ENCODE measurements around the gene CSNK1A1.
A peak's percentile ranks its signal among the peaks of the same experiment; 100 is the strongest.
"Not testable (repeated sequence)": the region's sequence is repeated elsewhere in the genome, so short reads cannot be mapped to it uniquely, and the experiment has no call there.

Gene CSNK1A1

GRCh38 chr5:149584121-149584520 lies 32.9 kb upstream of the CSNK1A1 start:
- H3K9me3 ChIP-seq (ENCODE audit: low read length) = no peaks in the 10 kb centered on the region
- no peaks in the 10 kb centered on the region for H3K27me3 ChIP-seq (ENCODE audit: insufficient read depth, low read length)
- peaks cover 8% of the 10 kb centered on the region for H3K4me1 ChIP-seq (ENCODE audit: insufficient read depth, low read length)
- no peaks in the 10 kb centered on the region for H3K36me3 ChIP-seq (ENCODE audit: insufficient read depth, low read length)
- H3K4me3 ChIP-seq (ENCODE audit: low read length) = no peak overlapping the region
- no peak overlapping the region for H2AFZ ChIP-seq (ENCODE audit: low read depth, low read length)

DNA sequence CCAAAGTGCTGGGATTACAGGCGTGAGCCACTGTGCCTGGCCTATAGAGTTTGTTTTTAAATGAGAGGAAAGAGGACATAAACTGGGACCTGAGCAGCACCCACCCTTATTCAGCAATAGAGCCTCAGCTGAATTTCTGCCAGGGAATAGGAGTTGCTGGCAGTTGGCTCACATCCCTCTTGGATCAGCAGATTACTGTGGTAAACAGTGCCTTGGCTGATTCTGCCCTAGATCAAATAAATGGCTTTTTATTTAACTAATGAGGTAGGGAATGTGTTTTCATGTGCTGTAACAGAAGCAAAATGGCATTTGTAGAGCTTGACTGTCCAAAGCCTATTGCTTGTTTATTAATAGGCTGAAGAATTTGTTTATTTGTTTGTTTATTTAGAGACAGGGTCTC lies 32.2 kb upstream of the CSNK1A1 start:
- H3K4me1 ChIP-seq (ENCODE audit: insufficient read depth, low read length) = peaks cover 8% of the 10 kb centered on the region
- H3K36me3 ChIP-seq (ENCODE audit: insufficient read depth, low read length) = no peaks in the 10 kb centered on the region
- H3K9me3 ChIP-seq (ENCODE audit: low read length) = no peaks in the 10 kb centered on the region
- no peaks in the 10 kb centered on the region for H3K27me3 ChIP-seq (ENCODE audit: insufficient read depth, low read length)
- H2AFZ ChIP-seq (ENCODE audit: low read depth, low read length) = no peak overlapping the region
- no peak overlapping the region for H3K4me3 ChIP-seq (ENCODE audit: low read length)

- Histone ChIP-seq H3K4me3 (ENCODE audit: low read length) (peak overlapping the region; percentile 41), H3K4me1 (ENCODE audit: insufficient read depth, low read length) (peaks cover 8% of the 10 kb centered on the region), H3K27me3 (ENCODE audit: insufficient read depth, low read length) (no peaks in the 10 kb centered on the region), H3K36me3 (ENCODE audit: insufficient read depth, low read length) (no peaks in the 10 kb centered on the region), H3K9me3 (ENCODE audit: low read length) (no peaks in the 10 kb centered on the region), H2AFZ (ENCODE audit: low read depth, low read length) (peak overlapping the region; percentile 50)
Observed at GRCh38 chr5:149581931-149582768, 30.9 kb upstream of the CSNK1A1 start.

DNA sequence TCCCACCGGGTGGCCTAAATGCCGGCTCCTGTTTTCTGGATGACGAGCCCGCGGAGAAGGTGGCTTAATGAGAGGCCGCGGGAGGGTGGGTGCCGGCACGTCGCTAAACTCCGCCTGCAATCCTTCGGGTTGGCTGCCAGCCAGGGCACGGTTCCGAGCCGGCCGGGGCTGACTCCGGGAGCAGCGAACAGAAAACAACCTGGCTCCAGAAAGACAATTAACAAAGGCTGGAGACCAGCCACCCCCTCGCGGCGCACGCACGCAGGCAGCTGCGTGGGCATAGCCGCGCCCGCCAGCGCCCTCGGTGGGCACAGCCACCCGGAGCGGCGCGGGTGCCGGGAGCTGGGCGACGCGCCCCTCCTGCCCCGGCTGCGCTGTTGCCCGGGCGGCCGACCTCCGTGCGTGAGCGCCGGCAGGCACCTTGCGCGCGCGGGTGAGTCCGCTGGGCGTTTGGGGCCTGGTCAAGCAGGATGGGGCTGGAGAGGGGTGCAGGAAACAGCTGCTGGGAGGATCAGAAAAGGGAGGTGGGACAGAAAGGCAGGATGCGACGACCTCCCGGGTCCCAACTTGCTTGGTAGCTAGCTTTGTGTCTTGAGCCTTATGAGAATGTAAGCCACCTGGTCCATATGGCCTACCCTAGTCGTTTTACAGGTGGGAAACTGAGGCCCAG lies 30.1 kb upstream of the CSNK1A1 start, which contains the start of gene ARHGEF37:
TSS of gene ARHGEF37 (plus strand) at position 307 of the 670 bp plus-strand sequence. CDS start 16,272 bp downstream, outside the sequence.
- Histone ChIP-seq H3K4me1 (ENCODE audit: insufficient read depth, low read length) (peaks cover 8% of the 10 kb centered on the region), H3K27me3 (ENCODE audit: insufficient read depth, low read length) (no peaks in the 10 kb centered on the region), H2AFZ (ENCODE audit: low read depth, low read length) (peak within 1 kb of the TSS; percentile 76), H3K9me3 (ENCODE audit: low read length) (no peaks in the 10 kb centered on the region), H3K36me3 (ENCODE audit: insufficient read depth, low read length) (no peaks in the 10 kb centered on the region), H3K4me3 (ENCODE audit: low read length) (peak within 1 kb of the TSS; percentile 41)

DNA sequence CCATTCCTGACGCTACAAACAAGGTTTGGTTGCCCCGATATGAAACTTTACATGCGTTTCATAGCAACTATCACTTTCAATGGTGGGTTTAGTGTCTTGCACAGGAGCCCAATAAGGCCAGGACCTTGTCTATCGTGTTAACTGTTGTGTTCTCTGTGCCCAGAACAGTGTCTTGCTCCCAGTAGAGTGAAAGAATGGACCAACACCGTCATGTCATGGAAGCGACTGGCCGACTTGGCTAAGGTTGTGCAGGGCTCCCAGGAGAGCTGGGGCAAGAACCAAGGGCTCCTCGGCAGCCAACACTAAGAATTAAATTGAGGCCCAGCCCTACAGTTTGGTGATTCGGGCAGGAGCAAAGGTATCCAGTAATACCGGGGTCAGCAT lies 29.6 kb upstream of the CSNK1A1 start:
- Histone ChIP-seq H3K4me1 (ENCODE audit: insufficient read depth, low read length) (peaks cover 8% of the 10 kb centered on the region), H3K27me3 (ENCODE audit: insufficient read depth, low read length) (no peaks in the 10 kb centered on the region), H3K36me3 (ENCODE audit: insufficient read depth, low read length) (no peaks in the 10 kb centered on the region), H3K4me3 (ENCODE audit: low read length) (peak overlapping the region; percentile 41), H2AFZ (ENCODE audit: low read depth, low read length) (peak overlapping the region; percentile 76), H3K9me3 (ENCODE audit: low read length) (no peaks in the 10 kb centered on the region)

DNA sequence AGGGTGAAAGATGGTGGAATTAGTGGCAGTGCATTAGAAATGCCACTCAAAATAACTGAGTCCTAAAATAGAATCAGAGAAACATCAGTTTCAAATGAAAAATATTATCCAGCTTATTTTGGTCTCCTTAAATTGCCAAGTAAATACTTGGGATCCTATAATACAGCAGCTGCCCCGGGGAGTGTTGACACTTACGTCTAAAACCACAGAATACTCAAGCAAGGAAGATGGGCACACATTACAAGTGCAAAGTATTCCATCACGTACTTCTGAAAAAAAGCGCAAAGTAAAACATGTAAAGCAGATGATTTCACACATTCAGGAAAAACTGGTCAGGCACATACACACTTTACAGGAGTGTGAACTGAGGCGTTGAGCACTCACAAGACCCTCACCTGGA lies 27.7 kb upstream of the CSNK1A1 start:
- H3K27me3 ChIP-seq (ENCODE audit: insufficient read depth, low read length) = no peaks in the 10 kb centered on the region
- H3K9me3 ChIP-seq (ENCODE audit: low read length) = no peaks in the 10 kb centered on the region
- no peak overlapping the region for H3K4me3 ChIP-seq (ENCODE audit: low read length)
- H3K4me1 ChIP-seq (ENCODE audit: insufficient read depth, low read length) = peaks cover 8% of the 10 kb centered on the region
- no peaks in the 10 kb centered on the region for H3K36me3 ChIP-seq (ENCODE audit: insufficient read depth, low read length)
- H2AFZ ChIP-seq (ENCODE audit: low read depth, low read length) = no peak overlapping the region

GRCh38 chr5:149576021-149576420 lies 24.8 kb upstream of the CSNK1A1 start:
- no peaks in the 10 kb centered on the region for H3K9me3 ChIP-seq (ENCODE audit: low read length)

GRCh38 chr5:149575131-149575530 lies 23.9 kb upstream of the CSNK1A1 start:
- Histone ChIP-seq H3K36me3 (ENCODE audit: insufficient read depth, low read length) (no peaks in the 10 kb centered on the region), H2AFZ (ENCODE audit: low read depth, low read length) (no peak overlapping the region), H3K4me3 (ENCODE audit: low read length) (no peak overlapping the region), H3K4me1 (ENCODE audit: insufficient read depth, low read length) (no peaks in the 10 kb centered on the region), H3K9me3 (ENCODE audit: low read length) (no peaks in the 10 kb centered on the region), H3K27me3 (ENCODE audit: insufficient read depth, low read length) (no peaks in the 10 kb centered on the region)

More at GRCh38 chr5:149576021-149576420, 24.8 kb upstream of the CSNK1A1 start:
- Histone ChIP-seq H3K4me1 (ENCODE audit: insufficient read depth, low read length) (no peaks in the 10 kb centered on the region), H3K36me3 (ENCODE audit: insufficient read depth, low read length) (no peaks in the 10 kb centered on the region), H3K27me3 (ENCODE audit: insufficient read depth, low read length) (no peaks in the 10 kb centered on the region), H3K4me3 (ENCODE audit: low read length) (no peak overlapping the region), H2AFZ (ENCODE audit: low read depth, low read length) (no peak overlapping the region)

DNA sequence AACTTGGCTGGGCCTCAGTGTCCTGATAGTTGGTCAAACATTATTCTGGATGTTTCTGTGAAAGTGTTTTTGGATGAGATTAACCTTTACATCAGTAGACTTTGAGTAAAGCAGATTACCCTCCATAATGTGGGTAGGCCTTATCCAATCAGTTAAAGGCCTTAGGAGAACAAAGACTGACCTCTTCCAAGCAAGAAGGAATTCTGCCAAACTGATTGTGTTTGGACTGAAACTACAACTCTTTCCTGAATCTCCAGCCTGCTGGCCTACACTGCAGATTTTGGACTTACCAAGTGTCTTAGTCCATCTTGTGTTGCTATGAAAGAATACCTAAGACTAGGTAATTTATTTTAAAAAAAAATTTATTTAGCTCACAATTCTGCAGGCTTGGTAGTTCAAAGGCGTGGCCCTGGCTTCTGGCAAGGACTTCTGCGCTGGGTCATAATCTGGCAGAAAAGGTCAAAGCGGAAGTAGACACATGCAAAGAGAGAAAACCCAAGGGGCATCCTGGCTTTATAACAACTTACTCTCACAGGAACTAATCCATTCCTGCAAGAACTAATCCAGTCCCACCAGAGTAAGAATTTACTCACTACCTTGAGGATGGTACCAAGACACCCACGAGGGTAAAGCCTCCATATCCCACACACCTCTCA lies 21.5 kb upstream of the CSNK1A1 start:
- Histone ChIP-seq H2AFZ (ENCODE audit: low read depth, low read length) (no peak overlapping the region), H3K36me3 (ENCODE audit: insufficient read depth, low read length) (no peaks in the 10 kb centered on the region), H3K9me3 (ENCODE audit: low read length) (no peaks in the 10 kb centered on the region), H3K4me3 (ENCODE audit: low read length) (no peak overlapping the region), H3K27me3 (ENCODE audit: insufficient read depth, low read length) (no peaks in the 10 kb centered on the region), H3K4me1 (ENCODE audit: insufficient read depth, low read length) (no peaks in the 10 kb centered on the region)

DNA sequence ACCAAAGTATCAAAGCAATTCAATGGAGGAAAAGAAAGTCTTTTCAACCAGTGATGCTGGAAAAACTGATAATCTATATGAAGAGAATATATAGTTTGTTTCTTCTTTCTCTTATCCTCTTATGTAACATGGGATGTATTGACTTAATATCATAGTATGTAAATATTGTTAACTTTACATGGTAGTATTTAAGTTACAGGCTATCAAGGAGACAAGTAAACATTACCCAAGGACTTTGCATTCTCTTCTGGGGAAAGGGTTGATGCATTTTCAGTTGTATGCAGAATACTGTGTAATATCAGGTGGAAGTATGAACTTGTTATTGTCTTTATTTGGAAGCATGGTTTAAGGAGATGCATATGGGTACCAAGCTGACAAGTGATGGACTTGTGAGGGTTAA lies 20.9 kb upstream of the CSNK1A1 start:
- no peaks in the 10 kb centered on the region for H3K4me1 ChIP-seq (ENCODE audit: insufficient read depth, low read length)
- no peak overlapping the region for H2AFZ ChIP-seq (ENCODE audit: low read depth, low read length)
- no peaks in the 10 kb centered on the region for H3K27me3 ChIP-seq (ENCODE audit: insufficient read depth, low read length)
- no peak overlapping the region for H3K4me3 ChIP-seq (ENCODE audit: low read length)
- H3K36me3 ChIP-seq (ENCODE audit: insufficient read depth, low read length) = no peaks in the 10 kb centered on the region
- no peaks in the 10 kb centered on the region for H3K9me3 ChIP-seq (ENCODE audit: low read length)

DNA sequence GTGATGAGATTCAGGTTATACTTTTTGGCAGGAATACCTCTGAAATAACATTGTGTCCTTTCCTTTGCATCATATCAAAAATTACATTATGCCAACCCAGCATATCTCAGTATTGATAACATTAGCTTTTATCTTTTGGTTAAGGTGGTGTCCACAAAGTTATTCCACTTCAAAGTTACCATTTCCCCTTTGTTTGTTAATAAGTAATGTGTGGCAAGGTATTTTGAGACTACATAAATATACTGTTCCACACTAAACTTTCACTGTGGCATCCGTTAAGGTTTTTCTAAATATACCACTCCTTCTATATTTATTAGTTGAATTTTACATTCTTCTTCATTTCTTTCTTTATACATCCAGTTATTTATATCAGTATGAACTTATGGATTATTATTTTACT lies 16.0 kb upstream of the CSNK1A1 start:
- Histone ChIP-seq H3K4me3 (ENCODE audit: low read length) (no peak overlapping the region), H3K36me3 (ENCODE audit: insufficient read depth, low read length) (no peaks in the 10 kb centered on the region), H3K27me3 (ENCODE audit: insufficient read depth, low read length) (no peaks in the 10 kb centered on the region), H2AFZ (ENCODE audit: low read depth, low read length) (no peak overlapping the region), H3K4me1 (ENCODE audit: insufficient read depth, low read length) (no peaks in the 10 kb centered on the region), H3K9me3 (ENCODE audit: low read length) (no peaks in the 10 kb centered on the region)

DNA sequence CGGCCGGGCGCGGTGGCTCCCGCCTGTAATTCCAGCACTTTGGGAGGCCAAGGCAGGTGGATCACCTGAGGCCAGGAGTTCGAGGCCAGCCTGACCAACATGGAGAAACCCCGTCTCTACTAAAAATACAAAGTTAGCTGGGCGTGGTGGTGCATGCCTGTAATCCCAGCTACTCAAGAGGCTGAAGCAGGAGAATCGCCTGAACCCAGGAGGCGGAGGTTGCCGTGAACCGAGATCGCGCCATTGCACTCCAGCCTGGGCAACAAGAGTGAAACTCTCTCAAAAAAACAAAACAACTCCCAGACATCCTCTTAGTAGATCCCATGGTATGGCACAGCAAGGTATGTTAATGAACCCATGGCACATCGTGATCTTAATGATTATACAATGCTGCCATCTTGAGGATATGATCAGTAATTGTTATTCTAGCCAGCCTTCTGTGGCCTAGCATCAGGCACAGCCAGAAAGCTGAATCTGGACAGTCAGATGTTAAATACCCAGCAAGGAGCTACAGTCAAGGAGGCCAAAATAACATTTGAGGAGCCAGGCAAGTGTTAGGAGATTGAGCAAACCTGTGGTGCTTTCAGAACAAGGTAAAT lies 13.4 kb upstream of the CSNK1A1 start:
- H3K27me3 ChIP-seq (ENCODE audit: insufficient read depth, low read length); H3K4me1 ChIP-seq (ENCODE audit: insufficient read depth, low read length); H3K9me3 ChIP-seq (ENCODE audit: low read length); H3K36me3 ChIP-seq (ENCODE audit: insufficient read depth, low read length); H3K4me3 ChIP-seq (ENCODE audit: low read length): not testable (repeated sequence)
- H2AFZ ChIP-seq (ENCODE audit: low read depth, low read length) = peak overlapping the region; percentile 13

GRCh38 chr5:149563466-149563865 lies 12.2 kb upstream of the CSNK1A1 start:
- Histone ChIP-seq H3K36me3 (ENCODE audit: insufficient read depth, low read length) (no peaks in the 10 kb centered on the region), H3K4me3 (ENCODE audit: low read length) (no peak overlapping the region), H3K27me3 (ENCODE audit: insufficient read depth, low read length) (no peaks in the 10 kb centered on the region), H3K9me3 (ENCODE audit: low read length) (no peaks in the 10 kb centered on the region), H3K4me1 (ENCODE audit: insufficient read depth, low read length) (peaks cover 8% of the 10 kb centered on the region), H2AFZ (ENCODE audit: low read depth, low read length) (no peak overlapping the region)

Data from neuron (in vitro differentiated cells).